Anterior cingulate cortex (tissue), 58 donors: ENCODE data around the gene TRIM7.

ENCODE experiments used
- DNase-seq, 58 donors: peaks; one replicate each; lab custom pipeline; 2025; lab: John Stamatoyannopoulos, UW

Gene TRIM7

GRCh38 chr5:181233801-181234454 is 28.9 kb upstream of the TRIM7 start:
- DNase-seq: no peak

GRCh38 chr5:181233088-181233800 is 28.2 kb upstream of the TRIM7 start:
- DNase-seq: no peak

- no peak for DNase-seq
These were observed 27.6 kb upstream of the TRIM7 start for GRCh38 chr5:181232593-181232992.

GRCh38 chr5:181231432-181231831 is 26.4 kb upstream of the TRIM7 start:
- DNase-seq: no peak

GRCh38 chr5:181230551-181230950 is 25.6 kb upstream of the TRIM7 start:
- no peak for DNase-seq

- no peak for DNase-seq
These were observed 25.0 kb upstream of the TRIM7 start for GRCh38 chr5:181229996-181230395.

GRCh38 chr5:181224390-181225229 is 19.6 kb upstream of the TRIM7 start:
- DNase-seq: no peak

- DNase-seq: no peak
These were observed 18.9 kb upstream of the TRIM7 start for GRCh38 chr5:181223729-181224389.

GRCh38 chr5:181223058-181223728 is 18.2 kb upstream of the TRIM7 start, which contains the start of gene TRIM41:
Gene TRIM41, plus strand, starts transcription at chr5:181223281. Its CDS starts 719 bp downstream, at chr5:181224000.
- DNase-seq: no peak

GRCh38 chr5:181222630-181223057 is 17.6 kb upstream of the TRIM7 start:
- DNase-seq: no peak

- DNase-seq: no peak
These were observed 17.0 kb upstream of the TRIM7 start for GRCh38 chr5:181221792-181222629.

GRCh38 chr5:181221105-181221791 is 16.3 kb upstream of the TRIM7 start:
- DNase-seq: no peak

GRCh38 chr5:181220178-181220515 is 15.2 kb upstream of the TRIM7 start:
- DNase-seq: no peak

GRCh38 chr5:181219262-181220177 is 14.5 kb upstream of the TRIM7 start:
- no peak for DNase-seq

GRCh38 chr5:181218795-181219124 is 13.8 kb upstream of the TRIM7 start:
- no peak for DNase-seq

- no peak for DNase-seq
These were observed 12.7 kb upstream of the TRIM7 start for GRCh38 chr5:181217803-181218062.

- no peak for DNase-seq
These were observed 12.3 kb upstream of the TRIM7 start for GRCh38 chr5:181217111-181217802.
